GM21825 (cell line): Measurements from ENCODE around the gene CXXC5.

Experiments
- ATAC-seq: cut with Tn5 transposase; IDR thresholded peaks from one replicate; pipeline ENCODE4 v1.9.1; 2021; ENCODE audit warnings: mild to moderate bottlenecking, moderate library complexity; ENCODE audit not compliant: unreplicated experiment

Gene CXXC5

DNA sequence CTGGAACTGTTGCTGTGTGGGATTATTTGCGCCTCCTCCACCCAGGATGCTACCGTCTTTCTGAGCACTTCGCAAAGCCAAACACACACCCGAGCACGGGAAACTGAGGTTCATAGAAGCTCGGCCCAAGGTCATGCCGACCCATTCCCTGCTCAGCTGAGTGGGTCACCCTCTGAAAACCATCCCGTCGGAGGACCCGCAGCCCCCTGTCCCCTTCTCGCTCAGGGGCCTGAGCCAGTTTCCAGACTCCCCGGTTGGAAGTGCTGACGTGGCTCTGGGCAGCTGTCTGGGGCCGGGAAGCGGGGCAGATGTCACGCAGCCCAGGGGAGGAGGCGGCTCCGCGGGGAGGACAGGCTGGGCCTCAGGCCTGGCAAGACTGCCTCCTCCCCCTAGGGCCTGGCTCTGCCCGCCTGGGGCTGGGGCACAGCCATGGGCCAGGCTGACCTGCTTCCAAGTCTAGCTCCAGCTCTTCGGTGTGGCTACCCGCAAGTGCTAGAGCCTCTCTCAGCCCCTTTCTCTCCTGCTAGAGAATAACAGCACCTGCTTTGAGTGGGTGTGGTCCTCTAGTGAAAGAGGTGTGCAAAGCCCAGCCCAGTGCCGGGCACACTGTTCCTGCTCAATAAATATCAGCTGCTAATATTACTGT, 9.9 kb upstream of the CXXC5 start:
- no peak for ATAC-seq

DNA sequence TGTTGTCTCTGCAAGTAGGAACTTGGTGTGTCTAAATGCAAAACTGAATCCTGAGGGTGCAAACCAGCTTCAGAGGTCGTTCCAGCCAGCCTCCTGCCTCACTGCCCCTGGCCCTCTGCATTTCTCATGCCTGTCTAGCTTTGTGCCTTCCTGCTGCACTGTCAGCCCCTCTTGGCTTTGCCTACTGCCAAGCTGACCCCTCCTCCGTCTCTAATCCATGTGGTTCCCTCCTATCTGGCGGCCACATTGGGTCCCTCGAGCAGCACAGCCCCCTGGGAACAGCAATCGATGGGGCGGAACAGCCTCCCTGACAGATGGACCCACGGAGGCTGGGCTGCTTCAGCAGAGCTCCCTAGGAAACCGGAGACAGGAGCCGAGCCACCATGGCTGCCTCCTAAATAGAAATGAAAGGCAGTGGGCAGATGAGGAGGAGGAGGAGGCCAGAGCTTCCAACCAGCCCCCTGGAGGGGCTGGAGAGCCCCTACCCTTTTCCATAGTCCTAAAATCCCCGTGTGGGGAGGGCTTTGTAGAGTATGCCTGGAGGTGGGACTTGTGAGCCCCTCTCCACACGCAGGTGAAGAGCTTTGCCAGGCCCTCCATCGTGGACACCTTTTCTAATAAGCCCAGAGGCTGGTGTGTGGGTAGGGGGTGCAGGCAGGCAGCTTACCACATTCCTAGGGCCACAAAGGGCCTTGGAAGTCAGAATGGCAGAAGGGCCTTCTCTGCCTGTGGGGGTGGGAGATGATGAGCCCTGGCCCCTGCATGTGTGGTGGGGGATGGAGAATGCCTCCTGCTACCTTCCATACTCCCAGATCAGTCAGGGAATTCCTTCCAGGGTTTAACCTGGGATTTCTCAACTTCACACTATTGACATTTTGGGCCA, 9.2 kb upstream of the CXXC5 start:
- no peak for ATAC-seq

- no peak for ATAC-seq
Measured at GRCh38 chr5:139639619-139640380, 8.3 kb upstream of the CXXC5 start.

- no peak for ATAC-seq
Measured at GRCh38 chr5:139640421-139641115, 7.6 kb upstream of the CXXC5 start.

- no peak for ATAC-seq
Measured at GRCh38 chr5:139641116-139642080, 6.8 kb upstream of the CXXC5 start.

- no peak for ATAC-seq
Measured at GRCh38 chr5:139642213-139642612, 5.9 kb upstream of the CXXC5 start.

- ATAC-seq, result no peak
Measured at GRCh38 chr5:139642891-139643871, 5.0 kb upstream of the CXXC5 start.

DNA sequence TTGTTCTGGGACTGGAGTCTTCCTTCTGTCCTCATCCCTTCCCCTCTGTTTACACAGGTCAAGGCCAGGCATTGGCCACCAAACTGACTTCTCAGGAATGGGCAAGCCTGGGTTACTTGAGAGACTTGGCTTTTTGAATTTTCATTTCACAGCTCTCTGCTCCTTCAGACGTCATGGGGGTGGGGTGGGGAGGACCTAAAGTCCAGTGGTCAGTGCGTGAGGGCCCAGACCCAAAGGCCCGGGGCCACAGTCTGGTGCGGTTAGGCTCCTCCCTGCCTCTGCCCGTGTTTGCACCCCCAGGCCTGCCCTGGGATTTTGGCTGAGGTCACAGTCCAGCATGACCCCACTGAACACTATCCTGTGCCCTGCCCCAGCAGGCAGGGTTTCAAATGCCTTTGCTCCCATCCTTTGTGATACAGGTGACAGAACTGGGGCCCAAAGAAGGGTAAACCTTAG, 4.1 kb upstream of the CXXC5 start:
- ATAC-seq, result no peak

DNA sequence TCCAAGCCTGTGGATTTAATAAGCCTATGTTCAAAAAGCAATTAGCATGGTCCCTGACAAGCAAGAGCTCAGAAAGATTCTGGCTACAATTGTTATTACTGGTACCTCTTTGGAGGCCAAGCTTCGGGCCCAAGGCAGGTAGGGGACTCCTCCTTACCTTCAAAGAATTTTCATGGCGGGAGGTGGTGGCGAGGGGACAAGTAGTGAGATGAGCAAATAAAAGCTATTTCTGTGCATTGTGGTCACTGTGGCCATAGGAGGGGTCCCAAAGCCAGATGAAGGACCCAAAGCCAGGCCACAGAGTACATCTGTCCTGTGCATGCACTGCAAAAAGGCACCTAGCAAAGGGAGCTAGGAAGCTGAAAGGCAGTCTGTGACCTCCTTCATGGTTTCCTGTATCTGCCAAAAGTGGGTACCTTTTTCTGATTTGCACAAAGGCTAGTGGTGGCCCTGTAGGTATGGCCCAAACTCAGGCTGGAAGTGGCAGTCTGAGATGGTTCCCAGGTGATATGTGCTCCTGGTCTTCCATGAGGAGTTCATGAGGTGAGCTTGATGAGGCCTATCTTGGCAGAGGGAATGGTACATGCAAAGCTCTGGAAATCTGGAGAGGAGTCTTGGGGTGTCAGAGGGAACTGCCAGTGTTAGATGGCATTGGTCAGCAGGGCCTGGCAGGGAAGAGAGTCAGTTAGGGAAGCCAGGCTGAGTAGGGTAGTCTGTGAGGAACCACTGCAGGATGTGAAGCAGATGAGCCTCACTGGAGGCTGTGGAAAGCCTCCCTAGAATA, 3.3 kb upstream of the CXXC5 start:
- ATAC-seq, result no peak

DNA sequence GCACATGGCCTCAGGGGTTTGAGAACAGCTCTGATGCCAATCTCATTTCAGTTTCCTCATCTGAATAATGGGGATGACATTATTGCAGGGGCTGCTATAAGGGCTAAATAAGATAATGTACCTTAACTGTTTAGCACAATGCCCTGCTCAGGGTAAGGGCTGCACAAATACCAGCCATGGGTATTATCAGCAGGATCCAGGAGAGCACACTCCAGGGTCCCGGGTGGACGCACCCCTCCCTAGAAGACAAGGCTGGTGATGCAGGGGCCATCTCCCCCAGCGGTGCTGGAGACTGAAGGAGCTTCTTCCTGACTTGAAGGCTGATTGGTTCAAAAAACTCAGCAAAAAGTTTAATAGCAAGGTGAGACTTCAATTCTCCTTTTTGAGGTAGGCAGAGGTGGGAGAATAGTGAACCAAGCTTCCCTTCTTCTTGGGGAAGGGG, 2.7 kb upstream of the CXXC5 start:
- ATAC-seq, result no peak

GRCh38 chr5:139646111-139646510, 2.0 kb upstream of the CXXC5 start:
- ATAC-seq, result no peak

- no peak for ATAC-seq
Measured at GRCh38 chr5:139646912-139647505, 1.1 kb upstream of the CXXC5 start.

DNA sequence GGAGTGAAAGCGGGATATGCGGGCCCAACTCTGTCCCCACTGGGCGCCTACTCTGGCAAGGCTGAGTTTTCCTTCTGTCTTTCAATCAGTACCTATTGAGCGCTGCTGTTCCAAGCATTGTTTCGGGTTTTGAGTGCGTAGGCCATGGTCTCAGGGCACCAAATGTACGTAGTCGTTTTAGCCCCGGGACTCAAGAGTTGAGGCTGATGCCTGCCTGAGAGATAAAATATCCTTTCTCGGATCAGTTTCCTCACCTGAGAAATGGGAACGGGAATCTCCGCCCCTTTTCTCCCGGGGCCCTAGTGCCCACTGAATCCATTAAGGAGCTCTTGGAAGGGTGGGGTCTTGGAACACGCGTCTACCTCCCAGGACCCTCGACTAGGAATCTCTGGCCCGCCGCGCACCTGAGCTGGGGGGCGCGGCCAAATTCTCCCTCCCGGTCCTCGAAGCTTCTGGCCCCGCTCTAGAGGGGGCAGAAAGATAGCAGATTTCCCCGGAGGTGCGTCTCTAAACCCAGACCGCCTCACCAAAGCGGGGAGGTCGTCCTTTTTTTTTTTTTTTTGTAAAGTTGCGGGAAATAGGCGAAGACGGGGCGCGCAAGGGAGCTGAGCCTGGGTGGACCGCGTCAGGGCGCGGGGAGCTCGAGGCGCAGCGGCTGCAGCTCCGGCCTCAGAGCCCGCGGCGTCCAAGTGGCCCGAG, 494 bp upstream of the CXXC5 start:
- no peak for ATAC-seq

GRCh38 chr5:139649082-139649991, 1.2 kb downstream of the CXXC5 start:
- ATAC-seq, result no peak

DNA sequence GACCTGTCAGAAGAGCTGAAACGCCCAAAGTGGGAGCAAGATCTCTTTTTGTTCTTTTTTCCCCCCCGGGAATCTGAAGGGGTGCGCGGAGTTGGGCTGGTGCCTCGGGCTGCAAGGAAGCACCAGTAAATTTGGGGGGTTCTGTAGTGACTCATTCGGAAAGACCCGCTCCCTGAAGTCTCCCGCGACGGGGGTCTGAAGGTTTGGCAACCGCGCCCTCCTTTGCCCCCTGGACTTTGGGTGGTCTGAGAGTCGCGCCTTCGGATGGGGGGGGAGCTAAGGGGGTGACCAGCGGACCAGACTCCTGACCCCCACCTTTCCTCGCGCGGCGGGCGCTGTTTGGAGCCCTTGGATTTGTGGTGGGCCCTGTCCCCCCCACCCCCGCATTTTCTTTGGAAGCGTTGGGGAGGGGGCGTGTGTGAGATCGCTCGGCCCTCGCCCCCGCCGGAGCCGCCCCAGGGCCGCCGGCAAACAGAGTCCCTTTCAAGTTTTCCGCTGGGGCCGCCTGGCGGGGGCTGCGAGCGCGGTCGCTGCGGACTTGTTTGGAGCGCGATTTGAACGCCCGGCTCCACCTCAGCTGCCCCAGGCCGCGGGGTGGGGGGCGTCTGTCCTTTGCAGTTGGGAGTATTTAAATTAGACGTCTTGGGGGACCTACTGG, 2.0 kb downstream of the CXXC5 start:
- no peak for ATAC-seq
